Peyer's patch (tissue), 4 donors: ENCODE data around the gene C1QTNF2. TPM values are rescaled to one million over a fixed set of nuclear protein-coding genes. Genes with fewer than 3 reads are reported as not detected.

Experiments
- DNase-seq, 3 donors: peaks; one replicate each; pipeline ENCODE4 v3.0.0-alpha.2; 2017 to 2019
- H3K27ac ChIP-seq, 4 donors: fragments of 200-600 bp; sonication (generic); one replicate each; pipeline ENCODE4 v1.5.1; 2016 to 2019
- H3K27me3 ChIP-seq, 2 donors: fragments of 200-600 bp; sonication (generic); one replicate each; pipeline ENCODE4 v1.5.1; 2019
- H3K36me3 ChIP-seq, 3 donors: fragments of 200-600 bp; sonication (generic); one replicate each; pipeline ENCODE4 v1.5.1; 2016 to 2019
- H3K4me1 ChIP-seq, 4 donors: fragments of 200-600 bp; sonication (generic); one replicate each; pipeline ENCODE4 v1.5.1; 2016 to 2019
- H3K4me3 ChIP-seq, 4 donors: fragments of 200-600 bp; sonication (generic); 1 replicate in 3 of 4; 2 replicates in 1 of 4; pipeline ENCODE4 v1.5.1; 2016 to 2019; ENCODE audit warnings: mild to moderate bottlenecking in 1 of 4
- H3K9me3 ChIP-seq, 4 donors: fragments of 200-600 bp; sonication (generic); one replicate each; pipeline ENCODE4 v1.5.1; 2016 to 2019; ENCODE audit warnings: mild to moderate bottlenecking in 1 of 4
- POLR2A ChIP-seq, 2 donors: fragments of 450-650 bp; IDR thresholded peaks; one replicate each; pipeline ENCODE4 v1.5.1; 2017; ENCODE audit warnings: antibody characterized with exemption in 2 of 2, mild to moderate bottlenecking in 2 of 2, moderate library complexity in 2 of 2
- total RNA-seq, 4 donors: library from RNA; depleted of rRNA; stranded (reverse); fragments of >200 nt; gene quantifications; one replicate each; pipeline ENCODE4 v1.1.0, GENCODE V29; 2016
- TF ChIP-seq, protein P1 (sequence below), 6 experiments: fragments of 450-650 bp in 4 of 6; fragments of 200-600 bp in 2 of 6; sonication (generic) in 1 of 6; IDR thresholded peaks; one replicate each; pipeline ENCODE4 v1.5.1; 2017 to 2019; ENCODE audit warnings: antibody characterized with exemption in 6 of 6, mild to moderate bottlenecking in 3 of 6, moderate library complexity in 1 of 6

The C1QTNF2 gene
- total RNA-seq, 4 donors from 2014 or later: 0.54 to 2.8 (median 0.88) TPM; not detected in 1

DNA sequence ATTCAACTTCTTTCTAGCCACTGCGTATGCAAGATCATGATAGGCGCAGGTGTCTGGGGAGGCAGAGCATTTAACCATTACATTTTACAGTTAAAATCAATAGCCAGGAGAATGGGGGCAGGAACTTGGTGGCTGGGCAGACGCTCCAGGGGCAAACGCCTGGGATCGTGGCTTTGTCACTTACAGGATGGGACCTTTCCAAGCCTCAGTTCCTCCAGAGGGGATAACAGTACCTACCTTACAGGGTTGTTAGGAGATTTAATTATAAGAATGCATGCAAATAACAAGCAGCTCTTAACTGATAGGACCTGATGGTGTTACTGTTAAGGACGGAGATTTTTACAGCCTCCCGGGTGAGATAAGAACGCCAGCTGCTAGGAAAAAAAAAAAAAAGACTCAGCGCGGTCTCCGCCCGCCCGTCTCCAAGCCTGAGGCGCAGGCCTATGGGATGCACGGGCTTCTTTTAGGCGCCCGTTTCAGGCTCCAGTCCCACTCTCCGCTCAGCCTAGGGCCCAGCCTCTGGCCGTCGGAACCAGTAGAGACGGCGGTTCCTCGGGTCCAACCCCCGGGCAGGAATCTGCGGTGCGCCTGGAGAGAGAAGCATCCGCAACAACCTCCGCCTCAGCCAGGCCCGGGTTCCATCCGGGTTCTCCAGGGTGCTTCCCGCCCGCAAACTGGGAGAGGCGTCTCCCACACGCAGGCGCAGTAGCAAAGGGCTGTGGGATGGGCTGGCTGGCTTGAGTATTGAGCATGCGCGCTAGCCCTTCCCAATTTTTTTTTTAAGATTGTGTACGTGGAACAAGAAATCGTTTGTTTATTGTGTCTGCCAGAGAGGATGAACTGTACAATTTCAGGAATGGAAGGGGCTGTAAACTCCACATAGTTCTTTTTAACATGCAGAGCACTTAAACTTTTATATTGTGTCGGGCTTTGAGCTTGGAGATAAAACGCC, 29.3 kb upstream of the C1QTNF2 start, which contains the start of gene FAM200C:
TSS of gene FAM200C (minus strand) at position 653 of the 952 bp plus-strand sequence. CDS start 4,564 bp downstream, outside the sequence.
- peaks cover 0 to 33% (median 0%) of the 10 kb centered on the region in 3 donors for H3K36me3 ChIP-seq
- peak within 1 kb of the TSS; percentile 59 to 90 (median 68) for H3K4me3 ChIP-seq
- no peaks in the 10 kb centered on the region for H3K27me3 ChIP-seq
- TF ChIP-seq, protein P1, sequence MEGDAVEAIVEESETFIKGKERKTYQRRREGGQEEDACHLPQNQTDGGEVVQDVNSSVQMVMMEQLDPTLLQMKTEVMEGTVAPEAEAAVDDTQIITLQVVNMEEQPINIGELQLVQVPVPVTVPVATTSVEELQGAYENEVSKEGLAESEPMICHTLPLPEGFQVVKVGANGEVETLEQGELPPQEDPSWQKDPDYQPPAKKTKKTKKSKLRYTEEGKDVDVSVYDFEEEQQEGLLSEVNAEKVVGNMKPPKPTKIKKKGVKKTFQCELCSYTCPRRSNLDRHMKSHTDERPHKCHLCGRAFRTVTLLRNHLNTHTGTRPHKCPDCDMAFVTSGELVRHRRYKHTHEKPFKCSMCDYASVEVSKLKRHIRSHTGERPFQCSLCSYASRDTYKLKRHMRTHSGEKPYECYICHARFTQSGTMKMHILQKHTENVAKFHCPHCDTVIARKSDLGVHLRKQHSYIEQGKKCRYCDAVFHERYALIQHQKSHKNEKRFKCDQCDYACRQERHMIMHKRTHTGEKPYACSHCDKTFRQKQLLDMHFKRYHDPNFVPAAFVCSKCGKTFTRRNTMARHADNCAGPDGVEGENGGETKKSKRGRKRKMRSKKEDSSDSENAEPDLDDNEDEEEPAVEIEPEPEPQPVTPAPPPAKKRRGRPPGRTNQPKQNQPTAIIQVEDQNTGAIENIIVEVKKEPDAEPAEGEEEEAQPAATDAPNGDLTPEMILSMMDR (IDR thresholded peaks at IDR 0.05): no peak
- TF ChIP-seq POLR2A (IDR thresholded peaks at IDR 0.05): peak; percentile 83 to 84
- H3K27ac ChIP-seq: peak within 1 kb of the TSS; percentile 68 to 92 (median 82)
- peaks cover 0 to 18% (median 4%) of the 10 kb centered on the region in 4 donors for H3K4me1 ChIP-seq
- peak; percentile 68 to 92 (median 91) for DNase-seq
- H3K9me3 ChIP-seq: no peaks in the 10 kb centered on the region

DNA sequence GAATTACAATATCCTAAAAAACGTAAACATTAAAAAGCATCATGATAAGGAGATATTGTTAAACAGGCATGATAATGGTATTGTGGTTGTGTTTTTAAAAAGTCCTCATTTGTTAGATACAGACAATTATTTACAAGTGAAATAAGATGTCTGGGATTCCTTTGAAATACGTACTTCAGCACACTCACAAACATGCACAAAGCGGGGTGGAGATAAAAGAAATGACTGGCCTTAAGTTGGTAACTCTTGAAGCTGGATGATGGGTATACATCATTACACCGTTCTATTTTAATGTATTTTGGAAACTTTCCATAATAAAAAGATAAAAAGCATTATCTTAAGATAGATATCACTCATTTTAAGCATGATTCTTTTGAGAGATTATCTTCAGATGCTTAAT, 28.4 kb upstream of the C1QTNF2 start:
- DNase-seq: no peak
- Histone ChIP-seq H3K4me1 (peaks cover 0 to 18% (median 4%) of the 10 kb centered on the region in 4 donors), H3K9me3 (no peaks in the 10 kb centered on the region), H3K4me3 (peak overlapping the region in 2 of 4 donors; percentile 64 to 71), H3K27ac (no peak overlapping the region), H3K36me3 (peaks cover 0 to 25% (median 0%) of the 10 kb centered on the region in 3 donors), H3K27me3 (no peaks in the 10 kb centered on the region)
- no peak for TF ChIP-seq POLR2A (IDR thresholded peaks at IDR 0.05)
- TF ChIP-seq, protein P1 (IDR thresholded peaks at IDR 0.05): no peak

DNA sequence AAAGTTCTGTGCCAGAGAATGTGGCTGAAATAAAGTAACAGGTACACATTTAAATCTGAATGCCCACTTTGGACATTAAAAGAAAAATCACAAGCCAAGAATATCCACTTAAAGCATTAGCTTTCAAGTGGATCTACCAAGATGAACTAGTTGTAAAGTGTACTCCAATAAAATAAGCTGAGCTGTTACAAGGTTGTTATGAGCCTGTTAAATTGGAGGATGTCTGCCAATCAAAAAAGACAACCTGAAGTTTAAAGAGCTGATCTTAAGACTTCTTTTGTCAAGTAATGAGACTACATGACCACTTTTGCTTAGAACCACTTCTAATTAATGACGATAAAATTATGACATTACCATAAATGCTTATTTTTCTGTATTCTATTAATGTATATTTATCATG, 27.1 kb upstream of the C1QTNF2 start:
- no peaks in the 10 kb centered on the region for H3K9me3 ChIP-seq
- peaks cover 0 to 12% (median 0%) of the 10 kb centered on the region in 3 donors for H3K36me3 ChIP-seq
- H3K27me3 ChIP-seq: no peaks in the 10 kb centered on the region
- H3K4me1 ChIP-seq: peaks cover 0 to 18% (median 4%) of the 10 kb centered on the region in 4 donors
- H3K27ac ChIP-seq: no peak overlapping the region
- DNase-seq: no peak
- TF ChIP-seq POLR2A (IDR thresholded peaks at IDR 0.05): no peak
- TF ChIP-seq, protein P1 (IDR thresholded peaks at IDR 0.05): no peak
- H3K4me3 ChIP-seq: no peak overlapping the region

DNA sequence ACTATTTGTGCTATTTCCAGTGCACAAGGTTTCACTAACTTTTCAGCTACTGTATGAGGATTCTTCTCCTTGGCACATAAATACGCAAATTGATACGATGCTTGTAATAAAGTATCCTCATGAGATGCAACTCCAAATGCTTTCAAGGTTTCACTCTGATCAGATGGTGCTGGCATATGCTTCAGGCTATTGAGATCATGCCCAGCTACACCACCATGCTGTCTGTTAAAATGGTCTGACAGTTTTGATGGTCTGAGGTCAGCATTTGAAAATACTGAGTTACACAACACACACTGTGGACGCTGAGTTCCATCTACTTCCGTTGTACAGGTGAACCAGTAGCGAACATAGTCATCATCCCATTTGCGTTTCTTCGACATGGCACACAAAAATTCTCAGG, 24.7 kb upstream of the C1QTNF2 start:
- Histone ChIP-seq H3K27me3 (no peaks in the 10 kb centered on the region), H3K9me3 (no peaks in the 10 kb centered on the region), H3K4me1 (peaks cover 0 to 12% (median 4%) of the 10 kb centered on the region in 4 donors), H3K27ac (no peak overlapping the region), H3K4me3 (no peak overlapping the region), H3K36me3 (no peaks in the 10 kb centered on the region)
- no peak for DNase-seq
- TF ChIP-seq, protein P1 (IDR thresholded peaks at IDR 0.05): no peak
- no peak for TF ChIP-seq POLR2A (IDR thresholded peaks at IDR 0.05)

DNA sequence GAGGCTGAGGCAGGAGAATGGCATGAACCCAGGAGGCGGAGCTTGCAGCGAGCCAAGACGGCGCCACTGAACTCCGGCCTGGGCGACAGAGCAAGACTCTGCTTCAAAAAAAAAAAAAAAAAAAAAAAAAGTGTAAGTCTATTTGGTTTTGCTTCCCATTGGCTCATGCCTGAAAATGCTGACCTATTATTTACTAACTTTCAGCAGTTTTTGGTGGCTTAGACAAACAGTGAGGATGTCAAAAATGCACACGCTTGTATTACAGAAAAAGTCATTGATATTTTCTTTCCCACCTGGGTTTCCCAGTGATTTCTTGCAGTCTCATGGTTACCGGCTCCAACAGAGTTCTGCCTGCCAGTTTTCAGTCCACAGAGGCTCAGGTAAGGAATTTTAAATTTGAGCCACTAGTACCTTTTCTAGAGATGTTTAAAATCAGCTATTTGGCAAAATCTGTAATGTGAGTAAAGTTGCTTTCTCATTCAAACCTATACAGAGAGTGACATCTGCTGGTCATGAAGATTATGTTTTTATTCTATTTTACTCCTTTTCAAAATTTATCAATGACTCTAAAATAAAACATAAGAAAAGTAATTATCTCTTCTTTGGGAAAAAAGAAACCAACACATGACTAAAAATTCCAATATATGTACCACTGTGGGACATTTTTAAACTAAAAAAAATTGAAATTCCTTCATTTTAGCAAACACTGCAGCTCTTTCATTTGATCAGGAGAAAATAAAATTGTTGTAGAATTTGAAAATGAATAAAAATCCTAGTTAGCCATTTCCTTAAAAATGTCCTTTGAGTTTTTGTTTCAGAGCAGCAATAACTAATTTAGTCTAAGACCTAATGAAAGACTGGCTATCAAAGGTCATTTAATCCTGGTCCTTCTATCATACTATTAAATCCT, 20.6 kb upstream of the C1QTNF2 start:
- DNase-seq: no peak
- H3K36me3 ChIP-seq: no peaks in the 10 kb centered on the region
- no peak for TF ChIP-seq POLR2A (IDR thresholded peaks at IDR 0.05)
- TF ChIP-seq, protein P1 (IDR thresholded peaks at IDR 0.05): peak in 4 of 6 experiments; percentile 39 to 69 (median 58)
- no peak overlapping the region for H3K27ac ChIP-seq
- H3K27me3 ChIP-seq: no peaks in the 10 kb centered on the region
- H3K9me3 ChIP-seq: peaks cover 0 to 5% (median 0%) of the 10 kb centered on the region in 4 donors
- H3K4me3 ChIP-seq: no peak overlapping the region
- no peaks in the 10 kb centered on the region for H3K4me1 ChIP-seq
